Hypothalamus (tissue), 51 donors: ENCODE data around the gene UBL7.

ENCODE experiments used
- DNase-seq, 51 donors: peaks; one replicate each; lab custom pipeline; 2025; lab: John Stamatoyannopoulos, UW

Gene UBL7

GRCh38 chr15:74411686-74412085, 49.3 kb downstream of the UBL7 start:
- DNase-seq: no peak

GRCh38 chr15:74410502-74410901, 50.5 kb downstream of the UBL7 start:
- no peak for DNase-seq

GRCh38 chr15:74409225-74409624, 51.7 kb downstream of the UBL7 start:
- no peak for DNase-seq

- no peak for DNase-seq
Observed at GRCh38 chr15:74408815-74409214, 52.1 kb downstream of the UBL7 start.

- no peak for DNase-seq
Observed at GRCh38 chr15:74408385-74408784, 52.6 kb downstream of the UBL7 start.

GRCh38 chr15:74406992-74407705, 53.8 kb downstream of the UBL7 start:
- DNase-seq: peak in 3 of 51 donors; percentile 19 to 52 (median 26)

- no peak for DNase-seq
Observed at GRCh38 chr15:74406517-74406916, 54.4 kb downstream of the UBL7 start.

- no peak for DNase-seq
Observed at GRCh38 chr15:74405823-74406222, 55.1 kb downstream of the UBL7 start.

- peak in 6 of 51 donors; percentile 7 to 30 (median 14) for DNase-seq
Observed at GRCh38 chr15:74403991-74404563, 56.9 kb downstream of the UBL7 start.

- DNase-seq: no peak
Observed at GRCh38 chr15:74403588-74403919, 57.4 kb downstream of the UBL7 start.

GRCh38 chr15:74402873-74403587, 57.9 kb downstream of the UBL7 start:
- peak in 1 of 51 donors; percentile 15 for DNase-seq

- no peak for DNase-seq
Observed at GRCh38 chr15:74402337-74402841, 58.6 kb downstream of the UBL7 start.

GRCh38 chr15:74400915-74401757, 59.8 kb downstream of the UBL7 start:
- DNase-seq: no peak

- DNase-seq: no peak
Observed at GRCh38 chr15:74400313-74400860, 60.6 kb downstream of the UBL7 start.

GRCh38 chr15:74399511-74400312, 61.2 kb downstream of the UBL7 start:
- no peak for DNase-seq

- no peak for DNase-seq
Observed at GRCh38 chr15:74399100-74399499, 61.9 kb downstream of the UBL7 start.

GRCh38 chr15:74398183-74398582, 62.8 kb downstream of the UBL7 start:
- no peak for DNase-seq

- DNase-seq: no peak
Observed at GRCh38 chr15:74397239-74398068, 63.5 kb downstream of the UBL7 start.
